ENCODE measurements around the gene ETV3. TPM values are rescaled to one million over a fixed set of nuclear protein-coding genes. Genes with fewer than 3 reads are reported as not detected.

The ETV3 gene
- total RNA-seq, 2 experiments from 2014 or later, result 115 to 117 TPM

DNA sequence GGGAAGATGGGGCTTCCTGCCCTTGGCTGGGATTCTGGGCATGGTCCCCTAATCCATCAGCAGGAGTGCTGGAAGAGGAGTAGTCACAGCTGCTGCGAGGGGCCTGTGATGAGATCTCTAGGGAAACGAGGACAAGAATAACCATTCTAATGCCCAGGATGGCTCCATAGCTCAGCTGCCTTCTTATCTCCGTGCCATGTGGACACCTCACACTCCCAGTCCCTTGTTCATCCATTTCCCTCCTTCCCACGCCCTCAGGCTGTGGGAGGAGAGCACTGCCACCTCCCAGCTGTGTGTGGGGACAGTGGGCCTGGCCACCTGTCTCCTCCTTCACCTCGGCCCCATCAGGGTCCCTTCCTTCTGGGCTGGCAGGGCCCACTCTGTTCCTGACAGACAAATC lies 16.1 kb upstream of the ETV3 start:
- H3K27ac Mint-ChIP-seq, result no peak overlapping the region

DNA sequence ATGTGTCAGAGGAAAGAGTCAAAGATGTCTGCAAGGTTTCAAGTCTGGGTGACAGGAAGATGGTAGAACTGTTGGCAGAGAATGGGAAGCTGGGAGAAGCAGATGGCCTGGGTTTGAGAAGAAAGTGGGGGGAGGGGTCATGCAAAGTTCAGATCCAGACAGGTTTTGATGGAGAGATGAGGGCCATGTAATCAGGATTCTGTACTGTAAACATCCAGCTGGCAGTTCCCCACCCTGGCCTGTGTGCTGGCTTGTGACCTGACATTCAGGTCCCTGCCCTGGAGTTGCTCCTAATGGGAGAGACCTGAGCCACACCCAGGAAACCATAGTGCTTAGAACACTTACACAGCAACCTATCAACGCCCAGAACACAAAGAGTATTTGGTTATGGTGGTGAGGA lies 15.6 kb upstream of the ETV3 start:
- no peak for ATAC-seq (ENCODE audit: poor library complexity)
- Histone ChIP-seq H3K4me1 (ENCODE audit: insufficient read depth, low read length) (peaks cover 36% of the 10 kb centered on the region), H3K27me3 (ENCODE audit: control insufficient read depth in 1 of 2, insufficient read depth in 2 of 2, low read length in 2 of 2) (peaks cover 0 to 9% of the 10 kb centered on the region in 2 experiments), H3K36me3 (ENCODE audit: insufficient read depth, low read length) (no peaks in the 10 kb centered on the region), H3K9me3 (ENCODE audit: control insufficient read depth in 1 of 2, insufficient read depth in 1 of 2, low read length in 2 of 2) (no peaks in the 10 kb centered on the region), H3K4me3 (ENCODE audit: low read length) (no peak overlapping the region), H3K27ac (ENCODE audit: low read depth in 1 of 2, low read length in 2 of 2) (no peak overlapping the region)
- Mint-ChIP-seq H3K27ac (no peak overlapping the region), H3K9me3 (no peaks in the 10 kb centered on the region), H3K27me3 (peaks cover 19% of the 10 kb centered on the region), H3K36me3 (ENCODE audit: low read depth) (no peaks in the 10 kb centered on the region), H3K4me1 (ENCODE audit: low read depth) (peaks cover 22% of the 10 kb centered on the region), H3K4me3 (no peak overlapping the region)
- POLR2A ChIA-PET, result interaction anchor here (1.9 kb wide), 1 partner anchor 15 kb away, joined by 6 read pairs; no protein-coding TSS in a partner anchor
- intact Hi-C loops (cut with DNase I, micrococcal nuclease), result loop anchor here in 1 of 2 experiments (10.0 kb wide), 1 partner anchor 319 kb away; no protein-coding TSS in a partner anchor
- CTCF ChIA-PET, result interaction anchor here (10.7 kb wide), 1 partner anchor 65 kb away, joined by 241 read pairs; no protein-coding TSS in a partner anchor
- no peak for DNase-seq
- TF ChIP-seq, protein P1, sequence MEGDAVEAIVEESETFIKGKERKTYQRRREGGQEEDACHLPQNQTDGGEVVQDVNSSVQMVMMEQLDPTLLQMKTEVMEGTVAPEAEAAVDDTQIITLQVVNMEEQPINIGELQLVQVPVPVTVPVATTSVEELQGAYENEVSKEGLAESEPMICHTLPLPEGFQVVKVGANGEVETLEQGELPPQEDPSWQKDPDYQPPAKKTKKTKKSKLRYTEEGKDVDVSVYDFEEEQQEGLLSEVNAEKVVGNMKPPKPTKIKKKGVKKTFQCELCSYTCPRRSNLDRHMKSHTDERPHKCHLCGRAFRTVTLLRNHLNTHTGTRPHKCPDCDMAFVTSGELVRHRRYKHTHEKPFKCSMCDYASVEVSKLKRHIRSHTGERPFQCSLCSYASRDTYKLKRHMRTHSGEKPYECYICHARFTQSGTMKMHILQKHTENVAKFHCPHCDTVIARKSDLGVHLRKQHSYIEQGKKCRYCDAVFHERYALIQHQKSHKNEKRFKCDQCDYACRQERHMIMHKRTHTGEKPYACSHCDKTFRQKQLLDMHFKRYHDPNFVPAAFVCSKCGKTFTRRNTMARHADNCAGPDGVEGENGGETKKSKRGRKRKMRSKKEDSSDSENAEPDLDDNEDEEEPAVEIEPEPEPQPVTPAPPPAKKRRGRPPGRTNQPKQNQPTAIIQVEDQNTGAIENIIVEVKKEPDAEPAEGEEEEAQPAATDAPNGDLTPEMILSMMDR (IDR thresholded peaks at IDR 0.05), result no peak

More for the DNA sequence above, 16.1 kb upstream of the ETV3 start:
- ChIA-PET POLR2A (interaction anchor here (1.9 to 3.6 kb wide), 2 partner anchors 15 to 64 kb away, joined by 6 to 26 read pairs; no protein-coding TSS in a partner anchor), CTCF (interaction anchor here (10.7 kb wide), 1 partner anchor 66 kb away, joined by 241 read pairs; no protein-coding TSS in a partner anchor)
- no peak for DNase-seq
- Mint-ChIP-seq H3K4me1 (ENCODE audit: low read depth) (peaks cover 22% of the 10 kb centered on the region), H3K36me3 (ENCODE audit: low read depth) (no peaks in the 10 kb centered on the region), H3K4me3 (no peak overlapping the region), H3K27me3 (peaks cover 20% of the 10 kb centered on the region), H3K9me3 (no peaks in the 10 kb centered on the region)
- H3K27ac ChIP-seq (ENCODE audit: low read depth in 1 of 2, low read length in 2 of 2), result no peak overlapping the region
- peaks cover 0 to 9% of the 10 kb centered on the region in 2 experiments for H3K27me3 ChIP-seq (ENCODE audit: control insufficient read depth in 1 of 2, insufficient read depth in 2 of 2, low read length in 2 of 2)
- no peaks in the 10 kb centered on the region for H3K9me3 ChIP-seq (ENCODE audit: control insufficient read depth in 1 of 2, insufficient read depth in 1 of 2, low read length in 2 of 2)
- H3K36me3 ChIP-seq (ENCODE audit: insufficient read depth, low read length), result no peaks in the 10 kb centered on the region
- ATAC-seq (ENCODE audit: poor library complexity), result no peak
- intact Hi-C loops (cut with DNase I, micrococcal nuclease), result loop anchor here in 1 of 2 experiments (10.0 kb wide), 1 partner anchor 319 kb away; no protein-coding TSS in a partner anchor
- H3K4me3 ChIP-seq (ENCODE audit: low read length), result no peak overlapping the region
- TF ChIP-seq, protein P1 (IDR thresholded peaks at IDR 0.05), result no peak
- peaks cover 36% of the 10 kb centered on the region for H3K4me1 ChIP-seq (ENCODE audit: insufficient read depth, low read length)

DNA sequence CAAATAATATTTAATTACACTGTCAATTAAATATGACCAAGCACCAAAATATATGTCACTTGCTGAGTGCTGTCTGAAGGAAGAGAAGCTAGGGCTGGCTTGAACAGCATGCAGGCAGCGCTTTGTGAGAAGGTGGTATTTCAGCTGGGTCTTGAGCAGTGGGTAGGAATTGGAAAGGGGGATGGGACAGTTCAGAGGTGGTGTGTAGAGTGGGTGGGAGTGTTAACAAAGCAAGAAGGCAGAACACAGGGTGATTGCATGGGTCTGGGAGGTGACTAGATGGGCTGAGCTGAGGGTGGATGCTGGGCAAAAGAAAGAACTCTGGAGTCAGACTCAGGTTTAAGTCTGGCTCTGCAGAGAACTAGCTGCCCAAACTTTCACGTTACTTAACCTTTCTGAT lies 14.3 kb upstream of the ETV3 start:
- Mint-ChIP-seq H3K36me3 (ENCODE audit: low read depth) (no peaks in the 10 kb centered on the region), H3K27ac (no peak overlapping the region), H3K27me3 (peaks cover 8% of the 10 kb centered on the region), H3K4me1 (ENCODE audit: low read depth) (peaks cover 28% of the 10 kb centered on the region), H3K4me3 (no peak overlapping the region), H3K9me3 (no peaks in the 10 kb centered on the region)
- H3K4me1 ChIP-seq (ENCODE audit: insufficient read depth, low read length), result peaks cover 36% of the 10 kb centered on the region
- POLR2A ChIA-PET, result interaction anchor here (1.9 kb wide), 1 partner anchor 13 kb away, joined by 6 read pairs; no protein-coding TSS in a partner anchor
- intact Hi-C loops (cut with DNase I, micrococcal nuclease), result loop anchor here in 1 of 2 experiments (10.0 kb wide), 1 partner anchor 318 kb away; no protein-coding TSS in a partner anchor
- TF ChIP-seq, protein P1 (IDR thresholded peaks at IDR 0.05), result no peak
- peaks cover 0 to 9% of the 10 kb centered on the region in 2 experiments for H3K27me3 ChIP-seq (ENCODE audit: control insufficient read depth in 1 of 2, insufficient read depth in 2 of 2, low read length in 2 of 2)
- CTCF ChIA-PET, result interaction anchor here (10.7 kb wide), 1 partner anchor 64 kb away, joined by 241 read pairs; no protein-coding TSS in a partner anchor
- H3K9me3 ChIP-seq (ENCODE audit: control insufficient read depth in 1 of 2, insufficient read depth in 1 of 2, low read length in 2 of 2), result no peaks in the 10 kb centered on the region
- DNase-seq (no peak), ATAC-seq (ENCODE audit: poor library complexity) (no peak)
- no peaks in the 10 kb centered on the region for H3K36me3 ChIP-seq (ENCODE audit: insufficient read depth, low read length)
- H3K4me3 ChIP-seq (ENCODE audit: low read length), result no peak overlapping the region
- no peak overlapping the region for H3K27ac ChIP-seq (ENCODE audit: low read depth in 1 of 2, low read length in 2 of 2)
